Activated effector memory CD4-positive, alpha-beta T cell treated with Interleukin-2 at 50 U/mL for 16 hours (primary cell): ENCODE measurements around the gene MTMR12.
"Not testable (repeated sequence)": the region's sequence is repeated elsewhere in the genome, so short reads cannot be mapped to it uniquely, and the experiment has no call there.

ENCODE experiments used
- DNase-seq: peaks from one replicate; pipeline ENCODE4 v3.0.0-alpha.2; 2020

MTMR12 gene

GRCh38 chr5:32232441-32233219 lies 80.1 kb downstream of the MTMR12 start:
- DNase-seq: peak; percentile 58

DNA sequence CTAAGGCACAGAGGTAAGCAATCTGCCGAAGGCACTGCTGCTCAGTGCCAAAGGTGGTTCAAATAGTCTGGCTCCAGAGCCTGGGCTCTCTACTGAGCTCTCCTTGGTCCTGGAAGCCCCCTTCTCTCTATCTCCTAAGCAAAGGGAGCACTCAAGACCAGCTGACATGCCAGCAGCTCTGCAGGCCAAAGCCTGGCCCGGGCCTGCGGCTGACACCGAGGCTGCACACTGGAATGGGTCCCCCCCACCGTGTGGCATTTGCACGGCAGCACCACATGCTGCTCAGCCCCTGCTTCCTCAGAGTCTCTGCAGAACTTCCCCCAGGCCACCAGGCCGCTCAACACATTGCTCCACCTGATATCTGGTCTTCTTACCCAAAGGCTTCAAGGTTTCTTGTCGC lies 80.8 kb downstream of the MTMR12 start:
- DNase-seq: no peak

DNA sequence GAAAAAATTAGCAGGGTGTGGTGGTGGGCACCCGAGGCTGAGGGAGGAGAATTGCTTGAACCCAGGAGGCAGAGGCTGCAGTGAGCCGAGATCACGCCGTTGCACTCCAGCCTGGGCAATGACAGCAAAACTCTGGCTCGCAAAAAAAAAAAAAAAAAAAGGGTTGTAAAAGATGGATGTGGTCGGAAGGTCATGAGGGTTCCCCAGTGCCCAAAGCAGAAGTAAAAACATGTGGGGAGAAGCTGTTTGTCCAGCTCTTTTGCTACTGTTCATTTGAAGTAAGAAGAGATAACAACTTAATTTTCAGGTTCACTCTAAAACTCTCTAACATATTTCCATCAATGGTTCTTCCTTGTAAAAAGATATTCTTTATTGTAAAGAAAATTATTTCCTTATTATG lies 81.5 kb downstream of the MTMR12 start:
- DNase-seq: no peak

DNA sequence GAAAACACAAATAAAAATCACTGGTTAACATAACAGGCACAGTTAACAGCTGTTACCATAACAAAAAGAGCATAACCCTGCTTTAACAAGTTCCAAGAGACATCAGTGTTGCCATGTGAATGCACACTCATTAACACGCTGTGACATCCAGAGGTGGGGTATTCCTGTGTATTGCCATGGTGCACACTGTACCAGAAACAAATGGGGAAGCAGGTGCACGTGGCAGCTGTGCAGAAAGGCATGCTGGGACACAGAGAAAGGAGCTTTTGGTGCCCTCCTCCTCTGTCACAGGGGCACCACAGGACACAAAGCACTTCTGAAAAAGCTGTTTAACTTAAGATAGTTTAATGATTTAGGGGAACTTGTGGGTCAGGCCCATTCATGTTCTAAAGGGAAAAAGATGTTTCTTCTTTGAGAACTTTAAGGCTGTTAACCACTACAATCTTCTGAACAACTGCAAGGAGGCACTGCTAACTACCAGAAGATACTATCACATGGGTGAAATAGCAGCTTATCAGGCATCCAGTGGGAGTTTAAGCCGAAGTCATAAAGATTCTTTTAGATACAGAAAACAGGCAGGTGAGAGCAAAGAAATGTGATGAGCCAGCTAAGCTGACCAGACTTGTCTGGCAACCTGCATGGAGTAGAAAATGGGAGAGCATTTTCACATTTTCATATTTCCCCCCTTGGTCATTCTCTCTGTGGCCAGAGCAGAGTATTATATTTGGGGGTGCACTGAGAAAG lies 82.2 kb downstream of the MTMR12 start:
- no peak for DNase-seq

- no peak for DNase-seq
Measured at GRCh38 chr5:32229586-32229985, 83.2 kb downstream of the MTMR12 start.

DNA sequence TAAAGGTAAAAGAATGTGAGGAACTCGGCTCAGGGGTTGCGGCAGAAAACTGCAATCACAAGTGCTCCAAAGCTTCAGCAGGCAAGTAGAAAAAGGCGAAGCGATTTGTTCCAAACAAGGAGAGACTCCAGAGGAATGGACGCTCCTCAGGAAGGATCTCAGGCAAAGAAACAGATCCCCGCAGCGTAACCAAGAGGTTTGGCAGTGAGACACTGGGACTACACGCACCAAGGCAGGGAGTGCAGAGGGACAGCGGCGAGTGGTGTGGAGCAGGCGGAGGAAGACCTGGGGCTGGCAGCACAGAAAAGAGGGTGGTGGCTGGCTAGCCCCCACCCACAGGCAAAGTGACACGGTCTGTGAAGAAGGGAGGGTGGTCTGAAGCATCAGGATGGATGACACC lies 83.9 kb downstream of the MTMR12 start:
- no peak for DNase-seq

- DNase-seq: no peak
Measured at GRCh38 chr5:32225445-32225844, 87.3 kb downstream of the MTMR12 start.

GRCh38 chr5:32223972-32224609 lies 88.6 kb downstream of the MTMR12 start:
- DNase-seq: no peak

- DNase-seq: no peak
Measured at GRCh38 chr5:32222723-32223470, 89.8 kb downstream of the MTMR12 start.

- no peak for DNase-seq
Measured at GRCh38 chr5:32217886-32218396, 94.8 kb downstream of the MTMR12 start.

DNA sequence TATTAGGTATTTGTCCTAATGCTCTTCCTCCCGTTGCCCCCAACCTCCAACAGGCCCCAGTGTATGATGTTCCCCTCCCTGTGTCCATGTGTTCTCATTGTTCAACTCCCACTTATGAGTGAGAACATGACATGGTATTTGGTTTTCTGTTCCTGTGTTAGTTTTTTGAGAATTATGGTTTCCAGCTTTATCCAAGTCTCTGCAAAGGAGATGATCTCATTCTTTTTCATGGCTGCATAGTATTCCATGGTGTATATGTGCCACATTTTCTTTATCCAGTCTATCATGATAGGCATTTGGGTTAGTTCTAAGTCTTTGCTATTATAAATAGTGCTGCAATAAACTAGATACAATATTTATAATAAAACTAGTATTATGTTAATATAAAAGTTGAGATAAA lies 98.4 kb downstream of the MTMR12 start:
- not testable (repeated sequence) for DNase-seq

GRCh38 chr5:32210151-32210550 lies 102.6 kb downstream of the MTMR12 start:
- no peak for DNase-seq

DNA sequence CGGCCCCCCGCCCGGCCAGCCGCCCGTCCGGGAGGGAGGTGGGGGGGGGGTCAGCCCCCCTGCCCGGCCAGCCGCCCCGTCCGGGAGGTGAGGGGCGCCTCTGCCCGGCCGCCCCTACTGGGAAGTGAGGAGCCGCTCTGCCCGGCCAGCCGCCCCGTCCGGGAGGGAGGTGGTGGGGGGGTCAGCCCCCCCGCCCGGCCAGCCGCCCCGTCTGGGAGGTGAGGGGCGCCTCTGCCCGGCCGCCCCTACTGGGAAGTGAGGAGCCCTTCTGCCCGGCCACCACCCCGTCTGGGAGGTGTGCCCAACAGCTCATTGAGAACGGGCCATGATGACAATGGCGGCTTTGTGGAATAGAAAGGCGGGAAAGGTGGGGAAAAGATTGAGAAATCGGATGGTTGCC lies 103.9 kb downstream of the MTMR12 start:
- DNase-seq: not testable (repeated sequence)

GRCh38 chr5:32207355-32207634 lies 105.4 kb downstream of the MTMR12 start:
- DNase-seq: no peak

- DNase-seq: no peak
Measured at GRCh38 chr5:32206509-32207354, 106.0 kb downstream of the MTMR12 start.

GRCh38 chr5:32206053-32206452 lies 106.7 kb downstream of the MTMR12 start:
- no peak for DNase-seq

DNA sequence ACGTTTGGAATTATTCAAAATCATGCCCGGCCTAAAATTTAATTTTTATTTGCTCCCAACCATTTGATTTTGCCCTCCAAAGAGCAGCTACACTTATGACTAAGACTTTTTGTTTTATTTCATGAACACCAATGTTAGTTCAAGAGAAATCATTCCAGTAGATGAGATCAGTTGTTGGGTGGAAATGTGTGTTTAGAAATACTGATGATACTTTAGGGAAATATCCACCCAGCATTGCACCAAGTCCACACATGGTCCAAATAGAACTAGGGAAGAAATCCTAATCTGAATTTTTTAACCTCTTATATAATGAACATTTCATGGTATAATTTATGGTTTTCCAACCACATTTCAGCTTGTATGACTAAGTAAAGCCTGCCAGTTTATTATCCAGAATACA lies 110.3 kb downstream of the MTMR12 start:
- no peak for DNase-seq

DNA sequence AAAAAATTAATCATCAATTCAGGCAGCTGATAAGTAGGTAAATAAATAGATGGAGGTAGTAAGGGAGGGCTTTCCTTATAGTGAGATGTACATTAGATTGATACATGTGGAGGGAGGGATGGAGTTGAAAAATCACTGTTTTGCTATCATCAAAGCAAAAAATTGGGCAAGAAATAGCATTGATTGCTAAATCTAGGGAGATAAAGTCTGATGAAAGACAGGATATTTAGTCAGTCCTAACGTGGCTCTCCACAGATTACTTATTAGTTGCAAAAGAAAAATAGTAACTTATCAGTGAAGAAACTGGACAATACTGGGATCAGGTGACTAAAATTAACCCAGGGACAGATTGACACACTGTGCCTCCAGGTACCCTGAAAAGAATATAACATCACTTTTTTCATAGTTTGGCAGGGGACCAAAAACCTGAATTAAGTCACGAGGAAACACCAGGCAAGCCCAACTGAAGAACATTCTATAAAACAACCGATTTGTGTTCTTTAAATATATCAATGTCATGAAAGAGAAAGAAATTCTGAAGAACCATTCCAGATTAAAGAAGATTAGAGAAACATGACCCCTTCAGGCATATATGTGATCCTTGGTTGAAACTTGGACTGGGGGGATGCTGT lies 111.5 kb downstream of the MTMR12 start:
- DNase-seq: no peak

GRCh38 chr5:32197032-32197431 lies 115.7 kb downstream of the MTMR12 start:
- no peak for DNase-seq

DNA sequence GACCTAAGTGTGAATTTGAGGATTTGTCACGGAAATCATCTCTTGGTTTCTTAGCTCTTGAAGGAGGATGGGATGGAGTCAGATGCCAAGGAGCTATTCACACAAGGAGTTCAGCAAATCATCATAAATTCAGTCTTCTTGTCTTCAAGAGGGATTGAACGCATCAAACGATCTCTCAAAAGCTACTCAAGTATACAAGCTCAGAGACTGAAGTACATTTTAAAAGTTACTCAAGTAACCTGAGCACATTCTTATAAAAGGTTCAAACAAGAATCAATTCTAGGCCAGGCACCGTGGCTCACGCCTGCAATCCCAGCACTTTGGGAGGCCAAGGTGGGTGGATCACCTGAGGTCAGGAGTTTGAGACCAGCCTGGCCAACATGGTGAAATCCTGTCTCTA lies 117.5 kb downstream of the MTMR12 start:
- DNase-seq: no peak

- DNase-seq: no peak
Measured at GRCh38 chr5:32193591-32193990, 119.1 kb downstream of the MTMR12 start.

- DNase-seq: no peak
Measured at GRCh38 chr5:32190095-32190494, 122.6 kb downstream of the MTMR12 start.
